SK-N-DZ (cell line): ENCODE measurements around the gene INPP4B. TPM values are rescaled to one million over a fixed set of nuclear protein-coding genes. Genes with fewer than 3 reads are reported as not detected.

ENCODE experiments used
- DNase-seq: peaks from one replicate; pipeline ENCODE4 v3.0.0-alpha.2; 2015; ENCODE audit warnings: low spot score
- polyA plus RNA-seq, 2 experiments: library from polyadenylated mRNA; depleted of rRNA; stranded (reverse); fragments of >200 nt; gene quantifications; 2 replicates each; pipeline ENCODE4 v1.2.3, GENCODE V29; 2014

Gene INPP4B
- 1.2 and 1.3 TPM in 2 replicates for polyA plus RNA-seq (2014; cell fraction: cytosol; rRNA removed)
- 0.81 and 3.8 TPM in 2 replicates for polyA plus RNA-seq (2014; cell fraction: nucleus; rRNA removed)

- peak; percentile 45 for DNase-seq
These were observed at the start of gene INPP4B for GRCh38 chr4:142846108-142846728. Gene INPP4B, minus strand, starts transcription at chr4:142846301.

- DNase-seq = no peak
These were observed 46.9 kb upstream of the INPP4B start for GRCh38 chr4:142893012-142893411.

GRCh38 chr4:142886566-142886965, 40.5 kb upstream of the INPP4B start:
- no peak for DNase-seq

GRCh38 chr4:142883040-142883832, 37.1 kb upstream of the INPP4B start:
- DNase-seq = no peak

GRCh38 chr4:142882159-142882558, 36.1 kb upstream of the INPP4B start:
- DNase-seq = no peak

GRCh38 chr4:142881331-142881730, 35.2 kb upstream of the INPP4B start:
- DNase-seq = no peak

GRCh38 chr4:142875117-142875516, 29.0 kb upstream of the INPP4B start:
- DNase-seq = peak; percentile 43

GRCh38 chr4:142874684-142875083, 28.6 kb upstream of the INPP4B start:
- peak; percentile 3 for DNase-seq

- DNase-seq = no peak
These were observed 20.6 kb upstream of the INPP4B start for GRCh38 chr4:142866685-142867084.

- DNase-seq = no peak
These were observed 15.2 kb upstream of the INPP4B start for GRCh38 chr4:142861351-142861750.

- no peak for DNase-seq
These were observed 12.9 kb upstream of the INPP4B start for GRCh38 chr4:142858965-142859364.

GRCh38 chr4:142858446-142858845, 12.3 kb upstream of the INPP4B start:
- DNase-seq = no peak

GRCh38 chr4:142856576-142856975, 10.5 kb upstream of the INPP4B start:
- DNase-seq = no peak

GRCh38 chr4:142850478-142850877, 4.4 kb upstream of the INPP4B start:
- peak; percentile 37 for DNase-seq

GRCh38 chr4:142846729-142847596, 862 bp upstream of the INPP4B start:
- peak; percentile 57 for DNase-seq

GRCh38 chr4:142845293-142846107, 601 bp downstream of the INPP4B start:
- DNase-seq = peak; percentile 36

GRCh38 chr4:142844782-142845181, 1.3 kb downstream of the INPP4B start:
- no peak for DNase-seq

GRCh38 chr4:142840516-142841123, 5.5 kb downstream of the INPP4B start:
- DNase-seq = peak; percentile 25

- DNase-seq = no peak
These were observed 7.3 kb downstream of the INPP4B start for GRCh38 chr4:142838778-142839177.

GRCh38 chr4:142832022-142832421, 14.1 kb downstream of the INPP4B start:
- no peak for DNase-seq
